HG03108 (cell line): ENCODE results near the gene DNAJC12.
"Not testable (repeated sequence)": the region's sequence is repeated elsewhere in the genome, so short reads cannot be mapped to it uniquely, and the experiment has no call there.

Experiments used
- ATAC-seq: cut with Tn5 transposase; IDR thresholded peaks from one replicate; pipeline ENCODE4 v1.9.1; 2021; ENCODE audit warnings: moderate library complexity; ENCODE audit not compliant: unreplicated experiment

Gene DNAJC12

GRCh38 chr10:67794256-67794655, 43.7 kb downstream of the DNAJC12 start:
- no peak for ATAC-seq

GRCh38 chr10:67793313-67793712, 44.7 kb downstream of the DNAJC12 start:
- ATAC-seq = no peak

GRCh38 chr10:67792653-67793052, 45.3 kb downstream of the DNAJC12 start:
- no peak for ATAC-seq

GRCh38 chr10:67790534-67791408, 47.2 kb downstream of the DNAJC12 start:
- ATAC-seq = peak; percentile 51

GRCh38 chr10:67789769-67790168, 48.2 kb downstream of the DNAJC12 start:
- ATAC-seq = no peak

GRCh38 chr10:67788028-67788886, 49.7 kb downstream of the DNAJC12 start:
- peak; percentile 43 for ATAC-seq

- ATAC-seq = no peak
Measured at GRCh38 chr10:67785098-67785497, 52.9 kb downstream of the DNAJC12 start.

- ATAC-seq = no peak
Measured at GRCh38 chr10:67784474-67784873, 53.5 kb downstream of the DNAJC12 start.

GRCh38 chr10:67783606-67784294, 54.2 kb downstream of the DNAJC12 start:
- ATAC-seq = peak; percentile 40

GRCh38 chr10:67782530-67782929, 55.5 kb downstream of the DNAJC12 start:
- ATAC-seq = no peak

GRCh38 chr10:67780759-67781538, 57.0 kb downstream of the DNAJC12 start:
- ATAC-seq = peak; percentile 76

GRCh38 chr10:67780204-67780621, 57.8 kb downstream of the DNAJC12 start:
- ATAC-seq = not testable (repeated sequence)

GRCh38 chr10:67779465-67780203, 58.4 kb downstream of the DNAJC12 start:
- peak; percentile 28 for ATAC-seq

GRCh38 chr10:67776371-67776770, 61.6 kb downstream of the DNAJC12 start:
- ATAC-seq = no peak

- no peak for ATAC-seq
Measured at GRCh38 chr10:67775279-67775678, 62.7 kb downstream of the DNAJC12 start.

- ATAC-seq = peak; percentile 94
Measured at GRCh38 chr10:67772894-67773511, 65.0 kb downstream of the DNAJC12 start.

- no peak for ATAC-seq
Measured at GRCh38 chr10:67772151-67772550, 65.8 kb downstream of the DNAJC12 start.

- ATAC-seq = peak; percentile 4
Measured at GRCh38 chr10:67771200-67771599, 66.8 kb downstream of the DNAJC12 start.

GRCh38 chr10:67770537-67770936, 67.5 kb downstream of the DNAJC12 start:
- peak; percentile 62 for ATAC-seq
